ENCODE results near the gene ANXA5.

ANXA5 gene

GRCh38 chr4:121711263-121712000 is 14.7 kb upstream of the ANXA5 start:
- DNase-seq: peak; percentile 34

GRCh38 chr4:121709766-121710405 is 13.1 kb upstream of the ANXA5 start:
- DNase-seq: no peak

GRCh38 chr4:121707344-121707743 is 10.6 kb upstream of the ANXA5 start:
- no peak for DNase-seq

- DNase-seq: peak; percentile 63
These were observed 9.8 kb upstream of the ANXA5 start for GRCh38 chr4:121706595-121707021.

- no peak for DNase-seq
These were observed 8.7 kb upstream of the ANXA5 start for GRCh38 chr4:121705521-121705920.

- DNase-seq: no peak
These were observed 5.4 kb upstream of the ANXA5 start for GRCh38 chr4:121702136-121702535.

GRCh38 chr4:121701263-121701662 is 4.5 kb upstream of the ANXA5 start:
- DNase-seq: no peak

- DNase-seq: no peak
These were observed 1.5 kb upstream of the ANXA5 start for GRCh38 chr4:121698236-121698671.

- DNase-seq: no peak
These were observed 784 bp upstream of the ANXA5 start for GRCh38 chr4:121697564-121697963.

GRCh38 chr4:121696170-121696580 is 605 bp downstream of the ANXA5 start:
- peak; percentile 67 for DNase-seq

- no peak for DNase-seq
These were observed 2.9 kb downstream of the ANXA5 start for GRCh38 chr4:121693886-121694285.

GRCh38 chr4:121693450-121693849 is 3.3 kb downstream of the ANXA5 start:
- DNase-seq: no peak

- no peak for DNase-seq
These were observed 4.5 kb downstream of the ANXA5 start for GRCh38 chr4:121692261-121692660.

- DNase-seq: no peak
These were observed 6.8 kb downstream of the ANXA5 start for GRCh38 chr4:121690001-121690400.

GRCh38 chr4:121688701-121689100 is 8.1 kb downstream of the ANXA5 start:
- DNase-seq: no peak

GRCh38 chr4:121688261-121688660 is 8.5 kb downstream of the ANXA5 start:
- no peak for DNase-seq

- DNase-seq: no peak
These were observed 10.5 kb downstream of the ANXA5 start for GRCh38 chr4:121686255-121686654.

GRCh38 chr4:121685257-121685656 is 11.5 kb downstream of the ANXA5 start:
- DNase-seq: no peak

- no peak for DNase-seq
These were observed 12.2 kb downstream of the ANXA5 start for GRCh38 chr4:121684561-121684960.

- no peak for DNase-seq
These were observed 12.8 kb downstream of the ANXA5 start for GRCh38 chr4:121684016-121684415.

- DNase-seq: no peak
These were observed 16.2 kb downstream of the ANXA5 start for GRCh38 chr4:121680571-121680970.

- DNase-seq: no peak
These were observed 16.8 kb downstream of the ANXA5 start for GRCh38 chr4:121679951-121680350.

- no peak for DNase-seq
These were observed 17.5 kb downstream of the ANXA5 start for GRCh38 chr4:121679267-121679666.

GRCh38 chr4:121677524-121677923 is 19.3 kb downstream of the ANXA5 start:
- no peak for DNase-seq

All from activated naive CD4-positive, alpha-beta T cell treated with Interleukin-2 at 50 U/mL for 16 hours (primary cell).